Urinary bladder (tissue), 4 donors: ENCODE results near the gene KSR2. TPM values are rescaled to one million over a fixed set of nuclear protein-coding genes. Genes with fewer than 3 reads are reported as not detected.
"Not testable (repeated sequence)": the region's sequence is repeated elsewhere in the genome, so short reads cannot be mapped to it uniquely, and the experiment has no call there.

ENCODE experiments used
- DNase-seq: peaks from one replicate; pipeline ENCODE4 v3.0.0-alpha.2; 2015; ENCODE audit errors: extremely low spot score
- H3K27ac ChIP-seq: one replicate; pipeline ENCODE4 v1.5.1; 2013; ENCODE audit warnings: low read depth, mild to moderate bottlenecking, moderate library complexity
- H3K36me3 ChIP-seq: one replicate; pipeline ENCODE4 v1.6.1; 2013; ENCODE audit warnings: mild to moderate bottlenecking, moderate library complexity; ENCODE audit not compliant: insufficient read depth
- H3K4me1 ChIP-seq: one replicate; pipeline ENCODE4 v1.6.1; 2013; ENCODE audit warnings: mild to moderate bottlenecking, moderate library complexity; ENCODE audit not compliant: insufficient read depth
- H3K4me3 ChIP-seq: one replicate; pipeline ENCODE4 v1.5.1; 2013; ENCODE audit warnings: low read depth, low read length
- WGBS: extraction: QIAGEN DNeasy Blood & Tissue Kit; methylation state at CpG from one replicate; pipeline ENCODE4 v1.1.7; 2013; 5-methylcytosine and 5-hydroxymethylcytosine counted together
- polyA plus RNA-seq: library from polyadenylated mRNA; stranded (reverse); fragments of 200-250 nt; gene quantifications from one replicate; pipeline ENCODE4 v1.2.3, GENCODE V29; 2013
- total RNA-seq: library from RNA; depleted of rRNA; stranded (reverse); fragments of >200 nt; gene quantifications from one replicate; pipeline ENCODE4 v1.2.3, GENCODE V29; 2014
- donor health status: healthy with polysubstance abuse.
- donor health status: healthy.

The KSR2 gene
- total and polyA plus RNA-seq, 2 donors = 0.05 to 0.32 TPM

GRCh38 chr12:117874842-117875434, 93.9 kb downstream of the KSR2 start:
- Histone ChIP-seq H3K4me3 (no peak overlapping the region), H3K27ac (no peak overlapping the region), H3K4me1 (peaks cover 1% of the 10 kb centered on the region), H3K36me3 (no peaks in the 10 kb centered on the region)
- 29% methylated on average over 19 of the region's 19 CpGs for WGBS
- no peak for DNase-seq

DNA sequence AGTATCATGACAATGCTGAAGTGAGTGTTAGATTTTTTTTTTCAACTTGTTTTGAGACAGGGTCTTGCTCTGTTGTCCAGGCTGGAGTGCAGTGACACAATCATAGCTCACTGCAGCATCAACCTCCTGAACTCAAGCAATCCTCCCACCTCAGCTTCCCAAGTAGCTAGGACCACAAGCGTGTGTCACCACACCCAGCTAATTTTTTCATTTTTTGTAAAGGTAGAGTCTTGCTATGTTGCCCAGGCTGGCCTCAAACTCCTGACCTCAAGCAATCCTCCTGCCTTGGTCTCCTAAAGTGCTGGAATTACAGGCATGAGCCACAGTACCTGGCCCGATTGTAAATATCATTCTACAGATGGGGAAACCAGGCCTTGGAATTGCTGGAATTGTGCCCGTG, 94.6 kb downstream of the KSR2 start:
- not testable (repeated sequence) for H3K27ac ChIP-seq, H3K36me3 ChIP-seq, H3K4me3 ChIP-seq, DNase-seq, H3K4me1 ChIP-seq
- WGBS = 86% methylated on average over 3 of the region's 3 CpGs

DNA sequence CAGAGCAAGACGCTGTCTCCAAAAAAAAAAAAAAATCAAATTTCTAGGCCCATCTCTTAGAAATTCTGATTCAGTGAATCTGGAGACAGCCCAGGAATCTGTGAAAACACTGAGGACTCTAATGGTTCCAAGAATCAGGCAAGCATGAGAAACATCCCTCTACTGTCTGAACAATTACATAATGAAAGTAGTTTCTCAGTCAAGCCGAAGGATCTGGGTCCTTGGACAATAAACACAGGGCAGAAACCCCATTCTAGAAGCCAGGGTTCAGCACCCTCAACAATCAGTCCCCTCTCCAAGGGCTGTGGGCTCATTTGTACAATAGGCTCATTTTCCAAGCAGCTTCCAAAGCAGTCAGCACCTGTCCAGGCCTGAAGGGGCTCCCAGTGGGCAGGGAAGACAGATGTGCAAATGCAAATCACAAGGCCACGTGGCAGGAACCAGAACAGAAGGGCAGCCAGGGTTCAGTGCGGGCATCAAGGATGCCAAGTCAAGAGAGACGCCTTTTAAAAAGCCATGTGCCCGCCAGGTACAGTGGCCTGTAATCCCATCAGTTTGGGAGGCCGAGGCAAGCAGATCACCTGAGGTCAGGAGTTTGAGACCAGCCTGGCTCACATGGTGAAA, 96.1 kb downstream of the KSR2 start:
- Histone ChIP-seq H3K4me3 (no peak overlapping the region), H3K27ac (no peak overlapping the region), H3K4me1 (peaks cover 1% of the 10 kb centered on the region), H3K36me3 (no peaks in the 10 kb centered on the region)
- 72% methylated on average over 7 of the region's 7 CpGs for WGBS
- no peak for DNase-seq

- no peak for DNase-seq
- H3K4me1 ChIP-seq = no peaks in the 10 kb centered on the region
- no peak overlapping the region for H3K27ac ChIP-seq
- 74% methylated on average over 8 of the region's 8 CpGs for WGBS
- H3K36me3 ChIP-seq = no peaks in the 10 kb centered on the region
- H3K4me3 ChIP-seq = no peak overlapping the region
Measured at GRCh38 chr12:117869551-117869950, 99.2 kb downstream of the KSR2 start.

DNA sequence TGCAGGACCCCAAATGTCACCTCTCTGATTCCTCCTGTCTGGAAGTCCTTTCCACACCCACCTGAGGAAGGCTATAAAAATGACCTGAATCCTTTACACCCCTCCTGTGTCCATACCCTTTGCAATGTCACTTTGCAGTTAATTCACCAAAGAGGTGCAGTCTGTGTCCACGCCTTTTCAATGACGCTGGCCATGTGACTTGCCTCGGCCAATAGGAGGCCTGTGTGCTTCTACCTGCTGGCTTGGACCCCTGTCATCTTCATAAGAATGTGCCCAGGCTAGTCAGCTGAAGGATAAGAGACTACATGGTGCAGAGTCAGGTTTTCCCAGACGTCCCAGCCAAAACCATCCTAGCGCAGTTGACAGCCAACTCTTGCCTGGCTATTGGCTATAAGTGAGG, 101.4 kb downstream of the KSR2 start:
- 70% methylated on average over 5 of the region's 5 CpGs for WGBS
- H3K4me3 ChIP-seq = no peak overlapping the region
- H3K4me1 ChIP-seq = no peaks in the 10 kb centered on the region
- DNase-seq = no peak
- no peaks in the 10 kb centered on the region for H3K36me3 ChIP-seq
- H3K27ac ChIP-seq = no peak overlapping the region

DNA sequence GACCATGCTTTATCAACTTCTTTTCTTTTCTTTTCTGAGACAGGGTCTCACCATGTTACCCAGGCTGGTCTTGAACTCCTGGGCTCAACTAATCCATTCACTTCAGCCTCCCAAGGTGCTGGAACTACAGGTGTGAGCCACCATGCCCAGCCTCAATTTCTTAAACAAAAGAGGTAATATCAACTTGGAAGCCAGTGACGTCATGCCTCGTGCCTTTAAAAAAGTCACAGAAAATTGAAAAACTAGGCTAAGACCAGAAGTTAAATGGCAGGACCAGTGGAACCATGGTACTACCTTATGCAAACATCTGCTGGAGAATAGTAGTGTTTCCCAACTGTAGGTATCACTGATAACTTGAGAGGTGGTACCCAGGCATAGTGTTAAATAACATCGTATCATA, 103.3 kb downstream of the KSR2 start:
- Histone ChIP-seq H3K36me3 (no peaks in the 10 kb centered on the region), H3K4me3 (no peak overlapping the region), H3K4me1 (no peaks in the 10 kb centered on the region), H3K27ac (no peak overlapping the region)
- 81% methylated on average over 3 of the region's 3 CpGs for WGBS
- DNase-seq = no peak

DNA sequence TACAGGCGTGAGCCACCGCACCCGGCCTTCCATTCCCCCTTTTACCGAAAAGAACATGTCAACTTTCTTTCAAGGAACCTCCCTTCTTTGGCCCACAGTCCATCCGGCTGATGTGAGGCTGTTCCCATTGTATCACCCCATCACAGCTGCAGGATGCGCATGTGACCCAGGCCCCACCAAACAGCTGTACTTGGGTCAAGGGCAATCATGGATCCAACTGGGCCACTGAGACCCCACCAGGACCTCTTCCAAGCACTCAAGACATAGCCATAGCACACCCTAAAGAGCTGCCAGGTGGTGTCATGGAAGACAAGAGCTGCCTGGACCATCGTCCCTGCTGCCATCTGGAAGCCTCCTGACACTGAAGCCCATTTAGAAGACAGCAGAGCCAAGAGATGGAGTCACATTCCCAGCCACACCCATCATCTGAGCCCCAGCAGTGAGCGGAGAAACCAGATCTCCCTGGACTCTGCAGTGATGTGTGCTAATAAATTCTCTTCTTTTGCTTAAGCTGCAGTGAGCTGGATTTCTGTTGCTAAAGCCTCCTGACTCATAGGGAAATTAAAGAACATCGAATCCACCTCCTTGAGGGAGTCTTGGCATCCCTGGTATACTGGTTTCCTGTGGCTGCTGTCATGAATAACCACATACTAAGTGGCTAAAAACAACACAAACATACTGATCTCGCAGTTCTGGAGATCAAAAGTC, 105.6 kb downstream of the KSR2 start:
- Histone ChIP-seq H3K4me1 (no peaks in the 10 kb centered on the region), H3K36me3 (no peaks in the 10 kb centered on the region), H3K27ac (no peak overlapping the region), H3K4me3 (no peak overlapping the region)
- DNase-seq = no peak
- WGBS = 86% methylated on average over 10 of the region's 10 CpGs

GRCh38 chr12:117861691-117862090, 107.1 kb downstream of the KSR2 start:
- Histone ChIP-seq H3K4me1 (no peaks in the 10 kb centered on the region), H3K4me3 (no peak overlapping the region), H3K27ac (no peak overlapping the region), H3K36me3 (no peaks in the 10 kb centered on the region)
- no peak for DNase-seq

- not testable (repeated sequence) for H3K27ac ChIP-seq, DNase-seq, H3K36me3 ChIP-seq, H3K4me3 ChIP-seq, H3K4me1 ChIP-seq
- 89% methylated on average over 13 of the region's 13 CpGs for WGBS
Measured at GRCh38 chr12:117860787-117861290, 108.0 kb downstream of the KSR2 start.

- DNase-seq = no peak
- Histone ChIP-seq H3K4me1 (no peaks in the 10 kb centered on the region), H3K4me3 (no peak overlapping the region), H3K27ac (no peak overlapping the region), H3K36me3 (no peaks in the 10 kb centered on the region)
- WGBS = 87% methylated on average over 15 of the region's 15 CpGs
Measured at GRCh38 chr12:117860111-117860510, 108.7 kb downstream of the KSR2 start.

- WGBS = 69% methylated on average over 13 of the region's 13 CpGs
- Histone ChIP-seq H3K4me1 (no peaks in the 10 kb centered on the region), H3K36me3 (no peaks in the 10 kb centered on the region), H3K27ac (no peak overlapping the region), H3K4me3 (no peak overlapping the region)
- DNase-seq = no peak
Measured at GRCh38 chr12:117857632-117858612, 110.9 kb downstream of the KSR2 start.

- not testable (repeated sequence) for H3K36me3 ChIP-seq, H3K4me3 ChIP-seq, DNase-seq, H3K27ac ChIP-seq, H3K4me1 ChIP-seq
- 57% methylated on average over 4 of the region's 4 CpGs for WGBS
Measured at GRCh38 chr12:117857139-117857538, 111.7 kb downstream of the KSR2 start.

- DNase-seq = no peak
- no peaks in the 10 kb centered on the region for H3K36me3 ChIP-seq
- H3K4me1 ChIP-seq = no peaks in the 10 kb centered on the region
- H3K4me3 ChIP-seq = no peak overlapping the region
- H3K27ac ChIP-seq = no peak overlapping the region
- 89% methylated on average over 19 of the region's 19 CpGs for WGBS
Measured at GRCh38 chr12:117855165-117855564, 113.6 kb downstream of the KSR2 start.
